SJSA1 (cell line): ENCODE measurements around the gene IP6K1. TPM values are rescaled to one million over a fixed set of nuclear protein-coding genes. Genes with fewer than 3 reads are reported as not detected.
"Not testable (repeated sequence)": the region's sequence is repeated elsewhere in the genome, so short reads cannot be mapped to it uniquely, and the experiment has no call there.

Experiments
- DNase-seq, 2 experiments: peaks; one replicate each; pipeline ENCODE4 v3.0.0-alpha.2; 2015 to 2020; ENCODE audit warnings: low spot score in 2 of 2, low read depth in 1 of 2
- H3K27ac ChIP-seq: fragments of 250-450 bp; sonication (Bioruptor Pico); 2 replicates; pipeline ENCODE4 v1.5.1; 2020; ENCODE audit warnings: mild to moderate bottlenecking, moderate library complexity
- H3K27me3 ChIP-seq: fragments of 250-450 bp; sonication (Bioruptor Pico); replicated peaks from 2 replicates; pipeline ENCODE4 v1.5.1; 2020; ENCODE audit warnings: mild to moderate bottlenecking, moderate library complexity
- H3K36me3 ChIP-seq: fragments of 250-450 bp; sonication (Bioruptor Pico); 2 replicates; pipeline ENCODE4 v1.5.1; 2020; ENCODE audit warnings: mild to moderate bottlenecking
- H3K4me1 ChIP-seq: fragments of 250-450 bp; sonication (Bioruptor Pico); replicated peaks from 2 replicates; pipeline ENCODE4 v1.6.1; 2021; ENCODE audit warnings: mild to moderate bottlenecking
- H3K4me3 ChIP-seq: fragments of 250-450 bp; sonication (Bioruptor Pico); 2 replicates; pipeline ENCODE4 v1.5.1; 2020; ENCODE audit warnings: mild to moderate bottlenecking
- H3K9me3 ChIP-seq: fragments of 250-450 bp; sonication (Bioruptor Pico); replicated peaks from 2 replicates; pipeline ENCODE4 v1.5.1; 2020; ENCODE audit warnings: mild to moderate bottlenecking
- total RNA-seq: library from RNA; depleted of rRNA; stranded (reverse); fragments of >200 nt; shearing (Covaris generic); gene quantifications from 2 replicates; pipeline ENCODE4 v1.2.3, GENCODE V29; 2014

Gene IP6K1
- total RNA-seq, 1 experiment from 2014 or later = 17.5 TPM

- Histone ChIP-seq H3K4me3 (no peak overlapping the region), H3K27me3 (no peaks in the 10 kb centered on the region), H3K36me3 (peaks cover 21% of the 10 kb centered on the region), H3K4me1 (peaks cover 17% of the 10 kb centered on the region), H3K27ac (no peak overlapping the region), H3K9me3 (no peaks in the 10 kb centered on the region)
- no peak for DNase-seq
Observed at GRCh38 chr3:49787536-49787935, 1.2 kb upstream of the IP6K1 start.

DNA sequence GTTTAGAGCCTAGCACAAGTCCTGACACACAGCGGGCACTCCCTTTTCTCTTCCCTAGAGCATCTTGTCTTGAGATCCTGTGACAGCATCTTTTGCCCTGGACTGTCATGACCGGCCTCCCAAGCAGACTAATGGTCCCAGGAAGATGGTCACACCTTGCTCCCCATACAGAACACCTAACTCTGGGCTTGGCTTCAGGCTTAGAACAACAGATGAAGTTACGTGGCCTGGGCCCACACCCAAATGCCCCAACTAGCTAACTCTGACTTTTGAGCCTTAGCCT lies 781 bp upstream of the IP6K1 start:
- Histone ChIP-seq H3K27me3 (no peaks in the 10 kb centered on the region), H3K4me1 (peaks cover 17% of the 10 kb centered on the region), H3K36me3 (peaks cover 21% of the 10 kb centered on the region), H3K9me3 (no peaks in the 10 kb centered on the region), H3K27ac (no peak overlapping the region), H3K4me3 (no peak overlapping the region; the same call in 1 of the 2 replicates)
- DNase-seq = no peak

- Histone ChIP-seq H3K36me3 (peaks cover 28% of the 10 kb centered on the region), H3K9me3 (no peaks in the 10 kb centered on the region), H3K4me3 (peak overlapping the region; percentile 87), H3K4me1 (peaks cover 17% of the 10 kb centered on the region), H3K27me3 (no peaks in the 10 kb centered on the region), H3K27ac (peak overlapping the region; percentile 57)
- peak in 1 of 2 experiments; percentile 3 for DNase-seq
Observed at GRCh38 chr3:49785565-49786356, 581 bp downstream of the IP6K1 start.

GRCh38 chr3:49782277-49782676 lies 4.1 kb downstream of the IP6K1 start:
- H3K9me3 ChIP-seq, H3K4me3 ChIP-seq, H3K27me3 ChIP-seq, H3K27ac ChIP-seq, DNase-seq: not testable (repeated sequence)
- Histone ChIP-seq H3K36me3 (peaks cover 32% of the 10 kb centered on the region), H3K4me1 (peaks cover 17% of the 10 kb centered on the region)

GRCh38 chr3:49781415-49782199 lies 4.7 kb downstream of the IP6K1 start:
- Histone ChIP-seq H3K4me1 (peaks cover 12% of the 10 kb centered on the region), H3K27ac (no peak overlapping the region), H3K4me3 (no peak overlapping the region), H3K27me3 (no peaks in the 10 kb centered on the region), H3K36me3 (peaks cover 39% of the 10 kb centered on the region), H3K9me3 (no peaks in the 10 kb centered on the region)
- no peak for DNase-seq

DNA sequence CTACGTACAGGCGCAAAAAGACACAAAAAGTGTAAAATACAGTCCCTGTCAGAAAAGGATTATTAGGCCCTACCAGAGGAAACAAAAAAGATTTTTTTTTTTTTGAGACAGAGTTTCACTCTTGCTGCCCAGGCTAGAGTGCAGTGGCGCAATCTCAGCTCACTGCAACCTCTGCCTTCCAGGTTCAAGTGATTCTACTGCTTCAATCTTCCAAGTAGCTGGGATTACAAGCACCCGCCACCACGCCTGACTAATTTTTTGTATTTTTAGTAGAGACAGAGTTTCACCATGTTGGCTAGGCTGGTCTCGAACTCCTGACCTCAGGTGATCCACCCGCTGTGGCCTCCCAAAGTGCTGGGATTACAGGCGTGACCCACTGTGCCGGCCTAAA lies 5.4 kb downstream of the IP6K1 start:
- peaks cover 12% of the 10 kb centered on the region for H3K4me1 ChIP-seq
- peaks cover 38% of the 10 kb centered on the region for H3K36me3 ChIP-seq
- DNase-seq, H3K27ac ChIP-seq, H3K4me3 ChIP-seq, H3K27me3 ChIP-seq, H3K9me3 ChIP-seq: not testable (repeated sequence)

GRCh38 chr3:49780080-49780974 lies 6.0 kb downstream of the IP6K1 start:
- DNase-seq = no peak
- Histone ChIP-seq H3K27me3 (no peaks in the 10 kb centered on the region), H3K4me3 (no peak overlapping the region), H3K27ac (no peak overlapping the region), H3K9me3 (no peaks in the 10 kb centered on the region), H3K36me3 (peaks cover 36% of the 10 kb centered on the region), H3K4me1 (peaks cover 8% of the 10 kb centered on the region)

GRCh38 chr3:49779358-49780079 lies 6.8 kb downstream of the IP6K1 start:
- H3K27ac ChIP-seq = no peak overlapping the region
- no peaks in the 10 kb centered on the region for H3K9me3 ChIP-seq
- no peak overlapping the region for H3K4me3 ChIP-seq
- no peaks in the 10 kb centered on the region for H3K27me3 ChIP-seq
- peaks cover 30% of the 10 kb centered on the region for H3K36me3 ChIP-seq
- no peak for DNase-seq
- no peaks in the 10 kb centered on the region; the same call in 1 of the 2 replicates for H3K4me1 ChIP-seq

- peaks cover 21% of the 10 kb centered on the region for H3K36me3 ChIP-seq
- H3K4me1 ChIP-seq, H3K27me3 ChIP-seq, H3K27ac ChIP-seq, DNase-seq, H3K9me3 ChIP-seq, H3K4me3 ChIP-seq: not testable (repeated sequence)
Observed at GRCh38 chr3:49776101-49776500, 10.2 kb downstream of the IP6K1 start.

- DNase-seq = no peak
- H3K36me3 ChIP-seq = peaks cover 17% of the 10 kb centered on the region
- H3K27me3 ChIP-seq = no peaks in the 10 kb centered on the region
- H3K4me1 ChIP-seq = peaks cover 3% of the 10 kb centered on the region
- H3K4me3 ChIP-seq = no peak overlapping the region
- no peak overlapping the region for H3K27ac ChIP-seq
- no peaks in the 10 kb centered on the region for H3K9me3 ChIP-seq
Observed at GRCh38 chr3:49775538-49775937, 10.8 kb downstream of the IP6K1 start.

DNA sequence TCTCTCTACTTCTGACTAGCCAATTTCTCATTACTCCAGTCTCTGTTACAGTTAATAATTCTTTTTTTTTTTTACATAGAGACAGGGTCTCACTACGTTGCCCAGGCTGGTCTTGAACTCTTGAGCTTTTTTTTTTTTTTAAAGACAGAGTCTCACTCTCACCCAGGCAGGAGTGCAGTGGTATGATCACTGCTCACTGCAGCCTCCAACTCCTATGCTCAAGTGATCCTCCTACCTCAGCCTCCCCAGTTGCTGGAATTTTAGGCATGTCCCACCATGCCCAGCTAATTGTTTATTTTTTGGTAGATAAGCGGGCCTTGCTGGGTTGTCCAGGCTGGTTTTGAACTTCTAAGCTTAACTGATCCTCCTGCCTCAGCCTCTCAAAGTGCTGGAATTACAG lies 13.6 kb downstream of the IP6K1 start:
- Histone ChIP-seq H3K4me1 (peaks cover 20% of the 10 kb centered on the region), H3K9me3 (no peaks in the 10 kb centered on the region), H3K27me3 (no peaks in the 10 kb centered on the region), H3K27ac (no peak overlapping the region), H3K36me3 (peaks cover 20% of the 10 kb centered on the region), H3K4me3 (no peak overlapping the region)
- no peak for DNase-seq

- Histone ChIP-seq H3K27ac (no peak overlapping the region), H3K36me3 (peaks cover 12% of the 10 kb centered on the region), H3K27me3 (no peaks in the 10 kb centered on the region), H3K4me3 (no peak overlapping the region), H3K4me1 (peaks cover 20% of the 10 kb centered on the region), H3K9me3 (no peaks in the 10 kb centered on the region)
- no peak for DNase-seq
Observed at GRCh38 chr3:49771340-49771938, 14.9 kb downstream of the IP6K1 start.

DNA sequence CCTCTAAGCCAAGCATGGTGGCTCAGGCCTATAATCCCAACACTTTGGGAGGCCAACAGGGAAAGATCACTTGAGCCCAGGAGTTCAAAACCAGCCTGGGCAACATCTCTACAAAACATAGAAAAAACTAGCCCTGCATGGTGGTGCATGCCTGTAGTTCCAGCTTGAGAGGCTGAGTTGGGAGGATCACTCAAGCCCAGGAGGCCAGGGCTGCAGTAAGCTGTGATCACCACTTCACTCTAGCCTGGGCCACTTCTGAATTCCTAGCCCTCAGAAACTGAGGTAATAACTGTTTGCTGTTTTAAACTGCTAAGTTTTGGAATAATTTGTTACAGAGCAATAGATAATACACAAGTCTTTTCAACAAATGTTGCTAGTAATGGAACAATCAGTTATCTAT lies 16.4 kb downstream of the IP6K1 start:
- H3K27ac ChIP-seq = no peak overlapping the region
- no peak for DNase-seq
- peaks cover 20% of the 10 kb centered on the region for H3K4me1 ChIP-seq
- H3K27me3 ChIP-seq = no peaks in the 10 kb centered on the region
- no peak overlapping the region for H3K4me3 ChIP-seq
- H3K36me3 ChIP-seq = peaks cover 7% of the 10 kb centered on the region; the same call in 1 of the 2 replicates
- H3K9me3 ChIP-seq = no peaks in the 10 kb centered on the region
